Neuron (in vitro differentiated cells): ENCODE data around the gene TRPC1.
"Not testable (repeated sequence)": the region's sequence is repeated elsewhere in the genome, so short reads cannot be mapped to it uniquely, and the experiment has no call there.

Experiments used
- H2AFZ ChIP-seq: one replicate; pipeline ENCODE4 v1.6.1; 2013; ENCODE audit warnings: low read depth, mild to moderate bottlenecking, inconsistent platforms, low read length, moderate library complexity
- H3K27me3 ChIP-seq: one replicate; pipeline ENCODE4 v1.6.1; 2013; ENCODE audit warnings: low read length; ENCODE audit not compliant: insufficient read depth
- H3K36me3 ChIP-seq: one replicate; pipeline ENCODE4 v1.6.1; 2013; ENCODE audit warnings: low read length; ENCODE audit not compliant: insufficient read depth
- H3K4me1 ChIP-seq: one replicate; pipeline ENCODE4 v1.6.1; 2013; ENCODE audit warnings: low read length; ENCODE audit not compliant: insufficient read depth
- H3K4me3 ChIP-seq: 2 replicates; pipeline ENCODE4 v1.5.1; 2013; ENCODE audit warnings: mild to moderate bottlenecking, low read length, moderate library complexity
- H3K9me3 ChIP-seq: one replicate; pipeline ENCODE4 v1.6.1; 2013; ENCODE audit warnings: low read length

Gene TRPC1

GRCh38 chr3:142724682-142725356 is 985 bp downstream of the TRPC1 start:
- H3K36me3 ChIP-seq = peaks cover 5% of the 10 kb centered on the region
- no peaks in the 10 kb centered on the region for H3K9me3 ChIP-seq
- peaks cover 18% of the 10 kb centered on the region for H3K4me1 ChIP-seq
- peak overlapping the region; percentile 49 for H2AFZ ChIP-seq
- H3K27me3 ChIP-seq = no peaks in the 10 kb centered on the region
- H3K4me3 ChIP-seq = peak overlapping the region; percentile 90

GRCh38 chr3:142725357-142725739 is 1.5 kb downstream of the TRPC1 start:
- no peaks in the 10 kb centered on the region for H3K9me3 ChIP-seq
- peak overlapping the region; percentile 90 for H3K4me3 ChIP-seq
- H3K27me3 ChIP-seq = no peaks in the 10 kb centered on the region
- peak overlapping the region; percentile 49 for H2AFZ ChIP-seq
- H3K36me3 ChIP-seq = peaks cover 5% of the 10 kb centered on the region
- H3K4me1 ChIP-seq = peaks cover 18% of the 10 kb centered on the region

- Histone ChIP-seq H3K36me3 (peaks cover 5% of the 10 kb centered on the region), H3K4me3 (peak overlapping the region; percentile 90), H3K27me3 (no peaks in the 10 kb centered on the region), H3K9me3 (no peaks in the 10 kb centered on the region), H3K4me1 (peaks cover 18% of the 10 kb centered on the region), H2AFZ (no peak overlapping the region)
Measured at GRCh38 chr3:142726017-142726416, 2.2 kb downstream of the TRPC1 start.

GRCh38 chr3:142732066-142732465 is 8.2 kb downstream of the TRPC1 start:
- Histone ChIP-seq H3K4me3 (no peak overlapping the region), H3K4me1 (peaks cover 5% of the 10 kb centered on the region), H2AFZ (no peak overlapping the region), H3K27me3 (no peaks in the 10 kb centered on the region), H3K9me3 (no peaks in the 10 kb centered on the region), H3K36me3 (peaks cover 5% of the 10 kb centered on the region)

- Histone ChIP-seq H3K4me1 (peaks cover 3% of the 10 kb centered on the region), H3K9me3 (no peaks in the 10 kb centered on the region), H3K4me3 (no peak overlapping the region), H3K36me3 (no peaks in the 10 kb centered on the region), H3K27me3 (no peaks in the 10 kb centered on the region), H2AFZ (no peak overlapping the region)
Measured at GRCh38 chr3:142734834-142735233, 11.0 kb downstream of the TRPC1 start.

- H3K9me3 ChIP-seq = no peaks in the 10 kb centered on the region
- H3K4me1 ChIP-seq = peaks cover 3% of the 10 kb centered on the region
- H3K36me3 ChIP-seq = no peaks in the 10 kb centered on the region
- H3K4me3 ChIP-seq = no peak overlapping the region
- no peak overlapping the region for H2AFZ ChIP-seq
- H3K27me3 ChIP-seq = no peaks in the 10 kb centered on the region
Measured at GRCh38 chr3:142735462-142735861, 11.6 kb downstream of the TRPC1 start.

GRCh38 chr3:142738396-142738795 is 14.6 kb downstream of the TRPC1 start:
- Histone ChIP-seq H2AFZ (no peak overlapping the region), H3K4me1 (peaks cover 3% of the 10 kb centered on the region), H3K4me3 (no peak overlapping the region), H3K36me3 (no peaks in the 10 kb centered on the region), H3K9me3 (no peaks in the 10 kb centered on the region), H3K27me3 (no peaks in the 10 kb centered on the region)

- H2AFZ ChIP-seq = no peak overlapping the region
Measured at GRCh38 chr3:142746646-142747045, 22.8 kb downstream of the TRPC1 start.

GRCh38 chr3:142750531-142750930 is 26.7 kb downstream of the TRPC1 start:
- not testable (repeated sequence) for H3K27me3 ChIP-seq, H3K4me3 ChIP-seq, H3K9me3 ChIP-seq, H3K4me1 ChIP-seq, H2AFZ ChIP-seq
- peaks cover 14% of the 10 kb centered on the region for H3K36me3 ChIP-seq

More at GRCh38 chr3:142746646-142747045, 22.8 kb downstream of the TRPC1 start:
- Histone ChIP-seq H3K27me3 (no peaks in the 10 kb centered on the region), H3K4me1 (no peaks in the 10 kb centered on the region), H3K4me3 (no peak overlapping the region), H3K36me3 (peaks cover 19% of the 10 kb centered on the region), H3K9me3 (peaks cover 6% of the 10 kb centered on the region)

- H3K27me3 ChIP-seq, H2AFZ ChIP-seq, H3K9me3 ChIP-seq, H3K4me1 ChIP-seq, H3K4me3 ChIP-seq: not testable (repeated sequence)
- H3K36me3 ChIP-seq = peaks cover 14% of the 10 kb centered on the region
Measured at GRCh38 chr3:142752605-142753004, 28.8 kb downstream of the TRPC1 start.

GRCh38 chr3:142754494-142754893 is 30.7 kb downstream of the TRPC1 start:
- no peaks in the 10 kb centered on the region for H3K27me3 ChIP-seq
- H3K4me1 ChIP-seq = no peaks in the 10 kb centered on the region
- H3K4me3 ChIP-seq = no peak overlapping the region
- peaks cover 3% of the 10 kb centered on the region for H3K9me3 ChIP-seq
- peaks cover 2% of the 10 kb centered on the region for H3K36me3 ChIP-seq
- H2AFZ ChIP-seq = no peak overlapping the region

- H3K4me1 ChIP-seq = peaks cover 5% of the 10 kb centered on the region
- no peak overlapping the region for H2AFZ ChIP-seq
- H3K36me3 ChIP-seq = peaks cover 6% of the 10 kb centered on the region
- no peak overlapping the region for H3K4me3 ChIP-seq
- H3K9me3 ChIP-seq = peaks cover 2% of the 10 kb centered on the region
- no peaks in the 10 kb centered on the region for H3K27me3 ChIP-seq
Measured at GRCh38 chr3:142768338-142768737, 44.5 kb downstream of the TRPC1 start.

GRCh38 chr3:142777927-142778326 is 54.1 kb downstream of the TRPC1 start:
- H3K9me3 ChIP-seq = no peaks in the 10 kb centered on the region
- H3K36me3 ChIP-seq = no peaks in the 10 kb centered on the region
- no peaks in the 10 kb centered on the region for H3K4me1 ChIP-seq
- no peak overlapping the region for H3K4me3 ChIP-seq
- H3K27me3 ChIP-seq = no peaks in the 10 kb centered on the region
- no peak overlapping the region for H2AFZ ChIP-seq

- Histone ChIP-seq H3K36me3 (no peaks in the 10 kb centered on the region), H3K27me3 (no peaks in the 10 kb centered on the region), H2AFZ (no peak overlapping the region), H3K9me3 (no peaks in the 10 kb centered on the region), H3K4me3 (no peak overlapping the region), H3K4me1 (no peaks in the 10 kb centered on the region)
Measured at GRCh38 chr3:142778541-142778940, 54.7 kb downstream of the TRPC1 start.
